Endothelial cell (in vitro differentiated cells): ENCODE data around the gene NTMT1. TPM values are rescaled to one million over a fixed set of nuclear protein-coding genes. Genes with fewer than 3 reads are reported as not detected.
A peak's percentile ranks its signal among the peaks of the same experiment; 100 is the strongest.

ENCODE experiments used
- DNase-seq: peaks from one replicate; pipeline ENCODE4 v3.0.0; 2021; ENCODE audit warnings: low spot score
- H3K27ac Mint-ChIP-seq: one replicate; pipeline ENCODE4 v1.8.0; 2021; ENCODE audit warnings: mixed read lengths, inconsistent platforms; ENCODE audit not compliant: unreplicated experiment
- H3K27me3 Mint-ChIP-seq: one replicate; pipeline ENCODE4 v1.8.0; 2021; ENCODE audit warnings: mild to moderate bottlenecking, moderate library complexity, mixed read lengths, inconsistent platforms; ENCODE audit not compliant: unreplicated experiment
- H3K36me3 Mint-ChIP-seq: one replicate; pipeline ENCODE4 v1.8.0; 2021; ENCODE audit warnings: mild to moderate bottlenecking, low read depth, mixed read lengths, inconsistent platforms; ENCODE audit not compliant: unreplicated experiment
- H3K4me1 Mint-ChIP-seq: one replicate; pipeline ENCODE4 v1.8.0; 2021; ENCODE audit warnings: mild to moderate bottlenecking, mixed read lengths, inconsistent platforms; ENCODE audit not compliant: unreplicated experiment
- H3K4me3 Mint-ChIP-seq: one replicate; pipeline ENCODE4 v1.8.0; 2021; ENCODE audit warnings: mild to moderate bottlenecking, mixed read lengths, inconsistent platforms; ENCODE audit not compliant: unreplicated experiment
- H3K9me3 Mint-ChIP-seq: one replicate; pipeline ENCODE4 v1.8.0; 2021; ENCODE audit warnings: mixed read lengths, inconsistent platforms; ENCODE audit not compliant: unreplicated experiment
- total RNA-seq: library from RNA; stranded (reverse); fragmentation: NEBNext Ultra II Directional; extraction: Animal tissue kit (Norgen Biotek cat#: 25700); gene quantifications from one replicate; pipeline ENCODE4 v1.2.1, GENCODE V29; 2021; ENCODE audit not compliant: unreplicated experiment
- TF ChIP-seq, protein P1 (sequence below): fragments of 200-600 bp; sonication (generic); IDR thresholded peaks from one replicate; pipeline ENCODE4 v1.5.0; 2021; ENCODE audit warnings: antibody characterized with exemption; ENCODE audit not compliant: unreplicated experiment

The NTMT1 gene
- total RNA-seq, 1 donor from 2014 or later = 16.7 TPM

DNA sequence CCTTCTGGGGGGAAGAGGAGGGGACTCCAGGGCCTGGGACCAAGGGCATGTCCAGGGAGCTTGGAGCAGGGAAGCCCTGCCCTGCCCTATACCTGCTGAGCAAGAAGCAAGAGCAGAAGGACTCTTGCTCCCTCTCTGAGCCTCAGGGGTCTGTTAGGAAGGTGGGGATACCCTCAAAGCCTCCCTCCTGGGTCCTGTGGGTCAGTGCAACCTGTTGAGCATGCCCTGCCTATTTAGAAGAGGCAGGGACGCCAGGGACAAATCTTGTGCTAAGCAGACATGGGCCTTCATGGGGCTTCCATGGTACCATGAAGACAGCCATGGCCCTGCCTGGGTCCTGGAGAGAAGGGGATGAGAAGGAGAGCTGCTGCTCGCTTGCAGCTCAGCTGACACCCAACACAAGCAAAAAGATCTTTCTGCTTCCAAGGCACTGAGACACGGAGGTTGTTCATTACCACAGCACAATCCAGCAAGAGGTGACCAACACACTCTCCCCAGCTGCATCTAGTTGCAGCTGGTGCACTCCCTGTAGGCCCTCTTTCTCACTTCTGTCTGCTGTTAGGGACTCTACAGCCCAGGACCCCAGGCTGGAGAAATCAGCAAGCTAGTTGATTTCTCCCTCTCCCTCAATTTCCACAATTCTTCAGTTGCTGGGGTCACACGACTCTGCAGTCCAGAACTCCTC, 44.3 kb upstream of the NTMT1 start:
- no peaks in the 10 kb centered on the region for H3K9me3 Mint-ChIP-seq
- TF ChIP-seq, protein P1, sequence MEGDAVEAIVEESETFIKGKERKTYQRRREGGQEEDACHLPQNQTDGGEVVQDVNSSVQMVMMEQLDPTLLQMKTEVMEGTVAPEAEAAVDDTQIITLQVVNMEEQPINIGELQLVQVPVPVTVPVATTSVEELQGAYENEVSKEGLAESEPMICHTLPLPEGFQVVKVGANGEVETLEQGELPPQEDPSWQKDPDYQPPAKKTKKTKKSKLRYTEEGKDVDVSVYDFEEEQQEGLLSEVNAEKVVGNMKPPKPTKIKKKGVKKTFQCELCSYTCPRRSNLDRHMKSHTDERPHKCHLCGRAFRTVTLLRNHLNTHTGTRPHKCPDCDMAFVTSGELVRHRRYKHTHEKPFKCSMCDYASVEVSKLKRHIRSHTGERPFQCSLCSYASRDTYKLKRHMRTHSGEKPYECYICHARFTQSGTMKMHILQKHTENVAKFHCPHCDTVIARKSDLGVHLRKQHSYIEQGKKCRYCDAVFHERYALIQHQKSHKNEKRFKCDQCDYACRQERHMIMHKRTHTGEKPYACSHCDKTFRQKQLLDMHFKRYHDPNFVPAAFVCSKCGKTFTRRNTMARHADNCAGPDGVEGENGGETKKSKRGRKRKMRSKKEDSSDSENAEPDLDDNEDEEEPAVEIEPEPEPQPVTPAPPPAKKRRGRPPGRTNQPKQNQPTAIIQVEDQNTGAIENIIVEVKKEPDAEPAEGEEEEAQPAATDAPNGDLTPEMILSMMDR = no peak
- H3K4me1 Mint-ChIP-seq = peaks cover 8% of the 10 kb centered on the region

DNA sequence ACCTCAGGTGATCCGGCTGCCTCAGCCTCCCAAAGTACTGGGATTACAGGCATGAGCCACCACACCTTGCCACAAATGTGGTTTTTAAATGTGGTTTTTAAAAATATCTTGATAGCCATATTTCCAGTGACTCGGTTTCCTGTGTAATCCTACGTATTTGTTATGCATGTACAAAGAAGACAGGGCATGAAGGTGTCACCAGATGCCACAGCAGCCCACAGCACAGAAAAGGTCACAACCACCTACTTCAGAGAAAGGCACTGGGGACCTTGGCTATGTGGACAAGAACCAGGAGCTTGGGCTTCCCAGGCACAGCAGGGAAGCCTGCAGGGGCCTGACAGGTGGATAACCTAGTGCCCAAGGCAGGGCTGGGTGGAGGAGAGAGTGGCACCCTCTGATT, 43.1 kb upstream of the NTMT1 start:
- peaks cover 4% of the 10 kb centered on the region for H3K27me3 Mint-ChIP-seq
- no peak overlapping the region for H3K4me3 Mint-ChIP-seq
- DNase-seq = no peak
- H3K36me3 Mint-ChIP-seq = no peaks in the 10 kb centered on the region
- no peaks in the 10 kb centered on the region for H3K9me3 Mint-ChIP-seq
- peaks cover 4% of the 10 kb centered on the region for H3K4me1 Mint-ChIP-seq
- TF ChIP-seq, protein P1 = no peak
- no peak overlapping the region for H3K27ac Mint-ChIP-seq

More for the DNA sequence above, 44.3 kb upstream of the NTMT1 start:
- H3K4me3 Mint-ChIP-seq = no peak overlapping the region
- H3K27ac Mint-ChIP-seq = no peak overlapping the region
- DNase-seq = no peak
- H3K36me3 Mint-ChIP-seq = no peaks in the 10 kb centered on the region
- peaks cover 2% of the 10 kb centered on the region for H3K27me3 Mint-ChIP-seq

DNA sequence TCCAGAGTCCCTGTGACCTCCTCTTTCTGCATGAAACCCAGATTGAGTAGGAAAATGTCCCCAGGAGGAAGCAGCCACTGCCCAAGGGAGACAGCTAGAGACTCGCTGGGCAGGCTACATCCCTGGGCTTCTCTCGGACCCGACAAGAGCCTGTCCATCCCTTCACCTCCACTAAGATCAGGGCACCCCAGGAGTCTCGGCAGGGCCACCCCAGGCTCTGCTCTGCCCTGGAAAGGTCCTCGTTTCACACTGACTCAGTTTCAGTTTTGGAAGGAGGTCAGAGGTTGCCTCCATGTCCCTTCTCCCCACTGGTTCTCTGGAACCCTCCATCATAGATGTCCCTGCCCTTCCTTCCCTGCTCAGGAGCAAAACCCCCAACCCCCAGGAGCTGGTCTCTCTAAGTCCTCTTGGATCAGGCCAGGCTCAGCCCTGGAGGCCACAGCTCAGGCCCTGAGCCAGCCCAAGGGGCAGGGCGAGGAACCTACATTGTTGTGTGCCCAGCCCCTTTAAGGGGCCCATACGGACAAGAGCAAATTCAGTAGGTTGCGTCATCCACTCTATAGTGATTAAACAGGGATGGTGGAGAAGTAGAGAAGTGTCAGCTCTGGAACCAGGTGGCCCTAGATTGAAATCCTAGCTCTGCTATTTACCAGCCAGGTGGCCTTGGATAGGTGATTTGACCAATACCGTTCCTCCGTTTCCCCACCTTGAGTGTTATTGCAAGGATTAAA, 42.5 kb upstream of the NTMT1 start:
- Mint-ChIP-seq H3K36me3 (no peaks in the 10 kb centered on the region), H3K4me1 (no peaks in the 10 kb centered on the region), H3K27ac (no peak overlapping the region), H3K4me3 (no peak overlapping the region), H3K9me3 (no peaks in the 10 kb centered on the region), H3K27me3 (peaks cover 4% of the 10 kb centered on the region)
- DNase-seq = no peak
- TF ChIP-seq, protein P1 = no peak

DNA sequence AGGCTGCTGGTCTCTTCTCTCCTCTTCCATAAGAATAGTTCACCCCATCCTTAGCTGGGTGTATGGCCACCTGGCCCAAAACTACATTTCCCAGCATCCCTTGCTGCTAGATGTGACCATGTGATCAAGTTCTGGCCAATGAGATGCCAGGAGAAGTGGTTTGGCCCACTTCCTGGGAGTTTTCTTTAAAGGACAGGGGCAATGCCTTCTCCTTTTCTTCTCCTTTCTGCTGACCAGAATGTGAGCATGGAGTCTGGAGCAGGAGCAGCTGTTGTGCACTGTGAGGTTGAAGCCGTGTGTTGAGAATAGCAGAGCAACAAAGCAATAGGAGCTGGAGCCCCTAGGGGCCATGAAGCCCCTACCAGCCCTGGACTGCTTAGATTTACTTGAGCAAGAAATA, 41.8 kb upstream of the NTMT1 start:
- Mint-ChIP-seq H3K4me1 (no peaks in the 10 kb centered on the region), H3K9me3 (no peaks in the 10 kb centered on the region), H3K36me3 (no peaks in the 10 kb centered on the region), H3K27me3 (peaks cover 4% of the 10 kb centered on the region), H3K27ac (peak overlapping the region; percentile 11), H3K4me3 (no peak overlapping the region)
- DNase-seq = peak; percentile 49
- TF ChIP-seq, protein P1 = no peak

DNA sequence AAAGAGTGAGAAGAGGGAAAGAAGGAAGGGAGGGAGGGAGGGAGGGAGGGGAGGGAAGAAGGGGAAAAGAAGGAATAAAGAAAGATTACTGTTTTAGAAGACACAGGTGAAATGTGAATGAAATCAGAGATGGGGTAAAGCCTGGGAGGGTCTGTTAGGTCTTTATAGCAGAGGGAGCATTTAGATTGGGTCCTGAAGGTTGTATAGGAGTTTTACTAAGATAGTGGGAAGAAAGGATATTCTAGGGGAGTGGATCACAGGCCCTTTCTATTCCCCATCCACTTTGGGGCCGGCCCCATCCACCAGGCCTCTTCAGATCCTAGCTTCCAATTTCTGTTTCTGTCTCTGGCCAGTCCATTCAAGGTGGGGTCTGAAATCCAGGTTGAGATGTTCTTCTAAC, 40.6 kb upstream of the NTMT1 start:
- Mint-ChIP-seq H3K27ac (no peak overlapping the region), H3K4me1 (no peaks in the 10 kb centered on the region)
- TF ChIP-seq, protein P1 = no peak

More for the DNA sequence above, 40.6 kb upstream of the NTMT1 start:
- DNase-seq = no peak
- no peak overlapping the region for H3K4me3 Mint-ChIP-seq
- no peaks in the 10 kb centered on the region for H3K9me3 Mint-ChIP-seq
- peaks cover 4% of the 10 kb centered on the region for H3K27me3 Mint-ChIP-seq
- H3K36me3 Mint-ChIP-seq = no peaks in the 10 kb centered on the region
